ENCODE data around the gene NOD1. TPM values are rescaled to one million over a fixed set of nuclear protein-coding genes. Genes with fewer than 3 reads are reported as not detected.

NOD1 gene
- total and polyA plus RNA-seq, 2 of the 8 experiments (the other 6 are each of a cell fraction or from before 2014, with no cell fraction given), result 3.8 to 6.5 TPM

GRCh38 chr7:30524545-30524944 lies 46.0 kb upstream of the NOD1 start:
- Histone ChIP-seq H3K9me3 (ENCODE audit: insufficient read depth in 2 of 2, low read depth in 1 of 2, low read length in 1 of 2) (no peaks in the 10 kb centered on the region), H3K4me2 (ENCODE audit: insufficient read depth in 1 of 2, low read depth in 2 of 2, low read length in 2 of 2) (no peak overlapping the region), H2AK5ac (ENCODE audit: low read depth, low read length) (no peak overlapping the region), H3K36me3 (ENCODE audit: control insufficient read depth in 2 of 4, insufficient read depth in 4 of 4, low read length in 3 of 4) (no peaks in the 10 kb centered on the region), H2BK15ac (ENCODE audit: low read length) (no peak overlapping the region), H3K23ac (ENCODE audit: insufficient read length) (no peak overlapping the region), H3K79me1 (ENCODE audit: low read depth, low read length) (no peaks in the 10 kb centered on the region), H2BK120ac (replicated peaks; ENCODE audit: low read depth, low read length) (no peak overlapping the region), H3K4me3 (ENCODE audit: extremely low read depth in 1 of 4, insufficient read depth in 2 of 4, low read depth in 3 of 4, low read length in 4 of 4) (no peak overlapping the region), H3K9ac (replicated peaks in 1 of 4; ENCODE audit: extremely low read depth in 1 of 4, low read depth in 3 of 4, low read length in 3 of 4) (no peak overlapping the region), H4K8ac (ENCODE audit: extremely low read depth, insufficient read depth, low read length) (no peak overlapping the region), H3K4me1 (replicated peaks in 1 of 4; ENCODE audit: control insufficient read depth in 3 of 4, insufficient read depth in 4 of 4, low read length in 3 of 4) (no peaks in the 10 kb centered on the region), H2BK12ac (ENCODE audit: low read depth, low read length) (no peak overlapping the region), H2AFZ (ENCODE audit: low read length) (no peak overlapping the region), H3K27ac (ENCODE audit: low read depth, low read length) (no peak overlapping the region), H3K18ac (ENCODE audit: extremely low read depth, low read length) (no peak overlapping the region), H3K56ac (replicated peaks; ENCODE audit: insufficient read length, low read depth, low read length) (no peak overlapping the region), H4K91ac (replicated peaks; ENCODE audit: insufficient read length, low read length) (no peak overlapping the region), H4K5ac (ENCODE audit: insufficient read length, low read depth, low read length) (no peak overlapping the region), H2BK20ac (ENCODE audit: low read length) (no peak overlapping the region), H3K27me3 (replicated peaks in 1 of 4; ENCODE audit: control insufficient read depth in 3 of 4, extremely low read depth in 1 of 4, insufficient read depth in 3 of 4, low read length in 3 of 4) (no peaks in the 10 kb centered on the region), H3K79me2 (ENCODE audit: control insufficient read depth in 1 of 2, insufficient read depth in 2 of 2, low read length in 2 of 2) (no peaks in the 10 kb centered on the region), H3K4ac (replicated peaks; ENCODE audit: insufficient read length, low read depth, low read length) (no peak overlapping the region), H4K20me1 (replicated peaks in 1 of 2; ENCODE audit: control insufficient read depth in 1 of 2, insufficient read depth in 2 of 2, low read length in 2 of 2) (no peaks in the 10 kb centered on the region), H2BK5ac (ENCODE audit: low read depth, low read length) (no peak overlapping the region), H3K14ac (ENCODE audit: insufficient read length) (no peak overlapping the region), H3K23me2 (ENCODE audit: low read depth, low read length) (no peaks in the 10 kb centered on the region)
- ChIA-PET POLR2A (ENCODE audit: partially characterized antibody) (no interaction called here), CTCF (ENCODE audit: partially characterized antibody) (no interaction called here)
- WGBS, 2 experiments (ENCODE audit: extremely low coverage in 1 of 2, insufficient coverage in 1 of 2, insufficient read length in 1 of 2, insufficient replicate concordance in 2 of 2, low coverage in 1 of 2, low lambda C conversion rate in 2 of 2, missing lambda C conversion rate in 1 of 2), result 79% methylated on average over 2 of the region's 2 CpGs; no CpG with 5 or more reads in 1 of the 2 experiments
- DNase-seq (ENCODE audit: low read depth in 1 of 2, low spot score in 2 of 2) (no peak), FAIRE-seq (no peak)
- TF ChIP-seq POU5F1 (IDR thresholded peaks at IDR 0.05; ENCODE audit: low read depth, low read length) (no peak), RFX5 (IDR thresholded peaks at IDR 0.05; ENCODE audit: borderline replicate concordance, low read depth, low read length) (no peak), EP300 (IDR thresholded peaks at IDR 0.05; ENCODE audit: borderline replicate concordance in 1 of 2, low read depth in 2 of 2, low read length in 2 of 2) (no peak), KDM1A (IDR thresholded peaks at IDR 0.05; ENCODE audit: borderline replicate concordance, low read length) (no peak), KDM4A (IDR thresholded peaks at IDR 0.05; ENCODE audit: low read depth, low read length, severe bottlenecking) (no peak), JUND (IDR thresholded peaks at IDR 0.05; ENCODE audit: low read length) (no peak), SRF (IDR thresholded peaks at IDR 0.05; ENCODE audit: low read depth, low read length) (no peak), SUZ12 (IDR thresholded peaks at IDR 0.05; ENCODE audit: low read length) (no peak), RXRA (IDR thresholded peaks at IDR 0.05; ENCODE audit: insufficient read depth, low read depth, low read length) (no peak), BCL11A (IDR thresholded peaks at IDR 0.05; ENCODE audit: low read depth in 2 of 2, low read length in 2 of 2) (no peak), USF2 (IDR thresholded peaks at IDR 0.05; ENCODE audit: low read length) (no peak), CBX8 (IDR thresholded peaks at IDR 0.05; ENCODE audit: borderline replicate concordance, low read depth, low read length) (no peak), SP2 (IDR thresholded peaks at IDR 0.05; ENCODE audit: low read length) (no peak), GTF2F1 (IDR thresholded peaks at IDR 0.05; ENCODE audit: borderline replicate concordance, low read depth, low read length) (no peak)

Measured in H1 (cell line).